GM18517 (cell line): Measurements from ENCODE around the gene CDO1.

Source experiments
- ATAC-seq: cut with Tn5 transposase; IDR thresholded peaks from one replicate; pipeline ENCODE4 v1.9.1; 2021; ENCODE audit warnings: mild to moderate bottlenecking, moderate library complexity; ENCODE audit not compliant: unreplicated experiment

The CDO1 gene

DNA sequence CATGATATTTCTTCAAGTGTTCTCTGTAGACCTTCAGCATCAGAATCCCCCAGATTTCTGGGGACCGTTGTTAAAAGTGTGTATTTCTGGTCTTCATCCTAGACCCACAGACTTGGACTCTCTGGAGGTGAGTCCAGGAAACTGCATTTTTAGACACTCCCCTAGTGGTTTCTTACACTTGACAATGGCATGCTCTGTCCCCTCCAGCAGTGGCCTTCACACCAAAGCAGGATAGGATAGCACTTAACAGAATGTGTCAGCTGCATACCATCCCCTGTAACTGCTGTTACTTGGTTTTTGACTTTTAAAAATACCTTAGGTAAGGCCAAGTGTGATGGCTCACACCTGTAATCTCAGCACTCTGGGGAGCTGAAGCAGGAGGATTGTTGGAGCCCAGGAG lies 20.8 kb downstream of the CDO1 start:
- ATAC-seq: no peak

DNA sequence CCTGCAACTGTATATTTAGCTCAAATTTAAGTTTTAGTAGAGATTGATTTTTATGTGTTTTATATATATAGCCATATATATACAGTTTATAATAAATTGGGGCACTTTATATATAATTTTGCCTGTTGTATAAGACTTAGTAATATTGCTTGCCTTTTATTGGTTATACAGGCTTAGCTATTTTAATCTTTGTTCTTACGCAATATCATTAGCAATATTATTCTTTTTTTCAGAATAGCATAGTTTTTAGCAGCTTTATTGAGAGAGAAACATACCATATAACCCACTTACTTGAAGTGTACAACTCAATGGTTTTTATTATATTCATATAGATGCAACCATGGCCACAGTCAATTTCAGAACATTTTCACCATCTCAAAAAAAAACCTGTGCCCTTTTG lies 28.0 kb downstream of the CDO1 start:
- no peak for ATAC-seq

DNA sequence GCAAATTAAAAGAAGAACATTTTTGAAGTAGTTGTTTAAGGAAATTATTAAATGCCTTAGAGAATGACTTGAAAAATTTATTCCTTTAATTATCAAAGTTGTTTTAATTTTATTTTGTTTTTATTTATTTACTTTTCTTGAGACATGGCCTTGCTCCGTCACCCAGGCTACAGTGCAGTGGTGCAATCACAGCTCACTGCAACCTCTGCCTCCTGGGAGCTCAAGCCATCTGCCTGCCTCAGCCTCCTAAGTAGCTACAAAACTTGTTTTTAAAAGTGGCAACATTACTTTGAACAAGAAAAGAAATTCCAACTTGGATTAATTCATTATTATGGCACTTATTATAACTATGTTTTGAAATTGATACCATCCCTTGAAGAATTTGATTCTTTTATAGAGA lies 29.0 kb downstream of the CDO1 start:
- ATAC-seq: no peak

DNA sequence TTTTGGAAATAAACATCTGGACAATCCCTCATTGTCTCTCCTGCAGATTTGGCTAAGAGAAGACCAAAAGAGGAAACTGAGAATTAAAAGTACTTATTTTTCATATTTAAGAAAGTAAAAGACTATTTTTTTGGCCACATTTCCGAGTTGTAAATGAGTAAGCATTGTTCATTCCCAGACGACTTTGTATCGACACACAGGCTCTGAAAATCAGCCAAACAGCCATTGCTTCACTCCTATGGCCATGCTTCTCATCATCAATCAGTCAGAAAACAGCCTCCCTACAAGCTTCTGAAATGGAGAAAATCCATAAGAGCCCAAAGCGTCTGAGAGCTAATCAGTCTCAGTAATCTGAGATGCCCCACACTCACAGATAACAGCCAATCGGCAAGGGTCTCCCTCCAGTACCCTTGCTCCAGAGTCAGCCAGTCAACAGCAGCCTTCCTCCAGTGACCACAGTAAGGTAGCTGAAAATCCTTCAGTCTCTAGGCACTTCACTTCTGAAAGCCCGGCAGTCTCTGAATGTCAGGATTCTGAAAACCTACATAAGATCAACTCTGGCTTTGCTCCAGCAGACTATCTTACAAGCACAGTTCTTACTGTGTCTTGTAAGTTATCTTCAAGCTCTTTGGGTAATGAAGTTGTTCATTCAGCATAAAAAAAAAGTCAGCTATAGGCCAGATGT lies 30.9 kb downstream of the CDO1 start:
- ATAC-seq: no peak

DNA sequence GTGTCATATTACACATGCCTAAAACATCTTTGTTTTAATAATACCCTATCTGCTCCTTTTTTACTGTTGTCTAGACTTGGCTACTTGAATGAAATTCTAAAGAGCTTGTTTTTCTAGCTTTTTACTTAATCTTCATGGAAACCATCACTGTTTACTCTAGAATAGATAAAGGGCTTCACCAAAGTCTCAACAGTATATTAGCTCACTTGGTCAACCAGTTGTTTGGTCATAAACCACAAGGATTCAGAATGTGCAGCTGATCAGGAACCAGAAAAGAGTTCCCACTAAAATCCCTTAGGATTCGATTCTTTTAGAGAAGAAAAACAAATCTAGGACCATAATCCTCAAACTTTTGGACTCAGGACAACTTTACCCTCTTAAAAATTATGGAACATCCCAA lies 38.0 kb downstream of the CDO1 start:
- ATAC-seq: no peak

DNA sequence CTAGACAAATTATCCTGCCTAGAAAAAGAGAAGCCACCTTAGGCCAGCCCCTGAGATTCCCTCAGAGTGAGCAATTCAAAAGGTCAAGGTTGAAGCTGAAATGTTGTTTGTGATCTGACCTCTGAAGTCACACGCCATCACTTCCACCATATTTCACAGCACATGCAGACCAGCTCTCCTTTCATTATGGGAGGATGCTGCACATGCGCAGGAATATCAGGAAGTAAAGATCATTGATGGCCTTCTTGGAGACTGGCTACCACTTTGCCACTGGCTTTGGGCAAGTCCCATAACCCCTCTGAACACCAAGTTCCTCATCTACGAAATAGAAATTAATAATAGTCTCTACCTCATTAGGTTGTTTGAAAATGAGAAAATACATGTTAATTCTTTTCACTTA lies 39.5 kb downstream of the CDO1 start:
- ATAC-seq: no peak

DNA sequence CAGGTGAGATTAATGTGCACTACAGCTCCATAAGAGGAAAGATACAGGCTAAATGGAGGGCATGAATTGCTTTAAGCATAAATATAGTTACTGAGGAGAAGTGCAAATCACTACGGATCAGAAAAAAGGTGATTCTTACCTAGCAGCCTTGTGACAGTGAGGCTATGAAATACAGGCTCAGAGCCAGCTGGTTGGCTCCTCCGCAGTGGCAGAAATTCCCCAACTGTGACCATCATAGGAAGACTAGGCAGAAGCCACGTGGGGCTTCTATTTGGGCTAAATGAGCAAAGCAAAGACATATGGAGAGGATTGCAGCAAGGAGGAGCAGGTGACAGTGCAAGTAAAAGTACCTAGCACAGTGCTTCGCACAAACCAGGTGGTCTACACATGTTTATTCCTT lies 40.5 kb downstream of the CDO1 start:
- ATAC-seq: no peak

DNA sequence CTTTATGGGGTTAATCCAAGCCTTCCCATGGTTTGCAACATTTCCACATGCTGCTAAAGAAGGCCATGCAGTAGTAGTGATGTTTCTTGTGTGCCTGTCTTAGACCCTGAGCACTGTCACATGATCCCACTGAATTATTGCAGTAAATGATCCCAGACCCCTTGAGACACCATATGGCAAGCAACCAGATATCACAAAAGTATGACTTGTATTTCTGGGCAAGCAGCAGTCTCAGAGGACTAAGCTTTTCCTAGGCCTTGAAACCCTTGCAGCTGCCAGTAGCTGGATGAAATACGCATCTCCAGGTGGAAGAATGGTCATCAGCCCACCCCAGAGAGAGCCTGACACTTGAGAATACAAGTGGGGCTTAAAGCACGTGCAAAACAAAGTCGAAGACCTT lies 41.8 kb downstream of the CDO1 start:
- ATAC-seq: no peak

DNA sequence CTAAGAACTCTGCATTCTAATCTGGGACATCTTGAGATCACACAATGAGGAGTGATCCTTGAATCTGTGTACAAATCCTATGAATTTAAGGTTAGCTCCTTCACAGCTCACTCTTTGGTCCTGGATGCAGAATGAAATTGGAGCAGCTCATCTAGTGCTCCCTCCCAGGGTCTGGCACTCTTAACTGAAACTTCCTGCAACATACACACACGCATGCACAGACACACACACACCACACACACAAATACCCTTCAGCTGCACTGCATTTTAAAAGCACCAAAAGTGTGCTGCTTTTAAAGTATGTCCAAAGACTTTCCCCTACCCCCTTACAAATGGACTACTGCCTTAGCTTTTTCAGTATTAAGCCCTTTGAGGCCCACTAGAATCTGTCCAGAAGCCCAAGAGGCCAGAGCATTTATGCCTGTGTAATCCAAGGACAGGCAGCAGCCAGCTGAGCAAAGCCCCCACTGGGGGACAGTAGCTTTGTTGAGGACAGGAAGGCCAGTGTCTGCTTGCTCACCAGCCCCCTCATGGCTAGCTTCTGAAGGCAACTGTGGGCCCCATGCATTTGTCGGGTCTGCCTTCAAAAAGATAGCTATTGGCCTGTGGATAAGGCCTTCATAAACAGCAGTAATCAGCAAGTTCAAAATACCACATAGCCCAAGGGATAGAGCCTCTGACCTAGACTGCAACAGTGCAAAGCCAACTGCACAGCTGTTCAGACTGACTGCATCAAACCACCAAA lies 43.6 kb downstream of the CDO1 start:
- no peak for ATAC-seq

DNA sequence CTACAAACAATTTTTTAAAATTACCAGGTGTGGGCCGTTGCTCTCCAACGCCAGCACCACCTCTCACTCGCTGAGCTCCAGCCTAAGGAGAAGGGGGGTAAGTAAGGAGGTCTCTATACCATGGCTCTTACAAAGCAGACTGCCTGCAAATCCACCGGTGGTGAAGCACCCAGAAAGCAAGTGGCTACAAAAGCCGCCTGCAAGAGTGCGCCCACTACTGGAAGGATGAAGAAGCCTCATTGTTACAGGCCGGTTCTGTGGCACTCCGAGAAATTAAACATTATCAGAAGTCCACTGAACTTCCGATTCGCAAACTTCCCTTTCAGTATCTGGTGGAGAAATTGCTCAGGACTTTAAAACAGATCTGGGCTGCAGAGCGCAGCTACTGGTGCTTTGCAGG lies 46.0 kb downstream of the CDO1 start:
- ATAC-seq: no peak

DNA sequence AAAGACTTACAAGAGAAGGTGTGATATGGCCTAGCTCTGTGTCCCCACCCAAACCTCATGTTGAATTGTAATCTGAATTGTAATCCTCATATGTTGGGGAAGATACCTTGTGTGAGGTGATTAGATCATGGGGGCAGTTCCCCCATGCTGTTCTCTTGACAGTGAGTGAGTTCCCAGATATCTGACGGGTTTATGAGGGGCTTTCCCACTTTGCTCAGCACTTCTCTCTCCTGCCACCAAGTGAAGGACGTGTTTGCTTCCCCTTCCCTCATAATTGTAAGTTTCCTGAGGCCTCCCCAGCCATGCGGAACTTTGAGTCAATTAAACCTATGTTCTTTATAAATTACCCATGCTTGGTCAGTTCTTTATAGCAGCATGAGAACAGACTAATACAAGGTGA lies 49.0 kb downstream of the CDO1 start:
- no peak for ATAC-seq

DNA sequence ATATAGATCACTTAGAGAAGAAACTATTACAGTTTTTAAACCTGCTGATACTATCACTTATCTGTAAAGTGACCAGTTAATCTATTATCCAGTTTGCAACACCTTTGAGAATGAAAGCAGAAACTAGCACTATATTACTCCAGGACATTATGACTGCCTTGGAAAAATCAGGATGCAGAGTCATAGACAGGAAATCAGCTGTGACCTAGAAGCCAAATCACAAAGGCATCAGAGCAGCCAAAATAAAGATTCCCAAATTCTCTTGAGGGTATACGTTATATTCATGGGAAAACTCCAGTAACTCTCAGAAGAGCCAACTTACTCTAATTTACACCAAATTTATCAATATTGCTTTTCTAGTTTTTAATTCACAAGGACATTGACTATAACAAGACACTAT lies 49.9 kb downstream of the CDO1 start:
- no peak for ATAC-seq

DNA sequence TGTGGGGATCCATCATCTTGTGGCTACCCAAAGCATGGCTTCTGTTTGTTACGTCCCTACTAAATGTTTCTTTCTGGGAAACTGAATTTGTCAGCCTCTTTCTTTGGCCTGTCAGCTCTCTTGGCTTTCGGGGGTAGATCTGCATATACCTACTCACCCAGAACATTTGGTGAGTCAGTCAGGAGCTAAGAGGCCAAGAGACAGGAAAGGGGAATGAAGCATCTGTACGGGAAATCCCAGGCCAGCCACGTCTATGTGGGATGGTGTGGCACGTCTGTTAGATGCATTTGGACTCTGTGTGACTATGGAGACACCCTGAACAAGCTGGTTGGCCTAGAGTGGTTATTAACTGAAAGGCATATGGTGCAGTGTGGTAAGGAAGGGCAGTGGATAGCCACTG lies 58.1 kb downstream of the CDO1 start:
- no peak for ATAC-seq

DNA sequence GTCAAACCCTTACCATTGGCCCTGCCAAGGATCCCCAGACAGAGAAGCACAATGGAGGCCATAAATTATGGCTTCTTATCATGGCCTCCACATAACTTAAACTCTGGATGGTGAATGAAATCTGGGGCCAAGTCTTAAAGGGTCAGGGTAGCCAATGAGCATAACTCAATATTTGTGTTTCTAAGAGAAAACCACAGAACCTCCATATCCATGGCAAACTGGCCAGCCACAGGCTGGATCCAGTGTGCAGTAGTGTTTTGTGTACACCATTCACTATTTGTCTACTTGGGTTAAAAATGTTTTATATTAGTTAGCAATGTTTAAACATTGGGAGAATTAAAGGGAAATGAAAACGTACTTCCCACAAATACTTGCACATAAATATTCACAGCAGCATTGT lies 60.8 kb downstream of the CDO1 start:
- no peak for ATAC-seq
